ENCODE data around the gene MMEL1.

DNA sequence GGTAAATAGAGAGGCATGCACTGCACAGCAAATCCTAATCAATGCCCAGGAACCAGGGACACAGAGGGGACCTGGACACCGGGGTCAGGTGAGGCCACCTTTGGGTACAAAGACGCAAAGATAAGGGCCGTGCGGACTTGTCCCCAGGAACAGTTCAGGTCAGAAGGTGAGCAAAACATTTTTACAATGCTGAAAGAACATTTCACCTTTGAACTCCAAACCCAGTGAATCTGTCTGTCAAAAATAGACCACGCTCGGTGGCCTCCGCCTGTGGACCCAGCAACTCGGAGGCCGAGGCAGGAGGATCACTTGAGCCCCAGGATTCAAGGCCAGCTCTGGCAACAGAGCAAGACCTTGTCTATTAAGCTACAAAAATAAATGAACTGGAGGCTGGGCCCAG is 61.5 kb downstream of the MMEL1 start:
- TF ChIP-seq POLR2AphosphoS5 (IDR thresholded peaks at IDR 0.05) (no peak), POLR2A (IDR thresholded peaks at IDR 0.05) (no peak)
- TF ChIP-seq, protein P1, sequence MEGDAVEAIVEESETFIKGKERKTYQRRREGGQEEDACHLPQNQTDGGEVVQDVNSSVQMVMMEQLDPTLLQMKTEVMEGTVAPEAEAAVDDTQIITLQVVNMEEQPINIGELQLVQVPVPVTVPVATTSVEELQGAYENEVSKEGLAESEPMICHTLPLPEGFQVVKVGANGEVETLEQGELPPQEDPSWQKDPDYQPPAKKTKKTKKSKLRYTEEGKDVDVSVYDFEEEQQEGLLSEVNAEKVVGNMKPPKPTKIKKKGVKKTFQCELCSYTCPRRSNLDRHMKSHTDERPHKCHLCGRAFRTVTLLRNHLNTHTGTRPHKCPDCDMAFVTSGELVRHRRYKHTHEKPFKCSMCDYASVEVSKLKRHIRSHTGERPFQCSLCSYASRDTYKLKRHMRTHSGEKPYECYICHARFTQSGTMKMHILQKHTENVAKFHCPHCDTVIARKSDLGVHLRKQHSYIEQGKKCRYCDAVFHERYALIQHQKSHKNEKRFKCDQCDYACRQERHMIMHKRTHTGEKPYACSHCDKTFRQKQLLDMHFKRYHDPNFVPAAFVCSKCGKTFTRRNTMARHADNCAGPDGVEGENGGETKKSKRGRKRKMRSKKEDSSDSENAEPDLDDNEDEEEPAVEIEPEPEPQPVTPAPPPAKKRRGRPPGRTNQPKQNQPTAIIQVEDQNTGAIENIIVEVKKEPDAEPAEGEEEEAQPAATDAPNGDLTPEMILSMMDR (IDR thresholded peaks at IDR 0.05): no peak

Measured in prostate gland (tissue), 2 donors.